LNCAP (cell line): ENCODE results near the gene NCAPD3.

Experiments used
- TF ChIP-seq, protein P1 (sequence below): fragments of 450-650 bp; IDR thresholded peaks from 2 replicates; pipeline ENCODE4 v1.5.1; 2017; ENCODE audit warnings: mild to moderate bottlenecking

The NCAPD3 gene

DNA sequence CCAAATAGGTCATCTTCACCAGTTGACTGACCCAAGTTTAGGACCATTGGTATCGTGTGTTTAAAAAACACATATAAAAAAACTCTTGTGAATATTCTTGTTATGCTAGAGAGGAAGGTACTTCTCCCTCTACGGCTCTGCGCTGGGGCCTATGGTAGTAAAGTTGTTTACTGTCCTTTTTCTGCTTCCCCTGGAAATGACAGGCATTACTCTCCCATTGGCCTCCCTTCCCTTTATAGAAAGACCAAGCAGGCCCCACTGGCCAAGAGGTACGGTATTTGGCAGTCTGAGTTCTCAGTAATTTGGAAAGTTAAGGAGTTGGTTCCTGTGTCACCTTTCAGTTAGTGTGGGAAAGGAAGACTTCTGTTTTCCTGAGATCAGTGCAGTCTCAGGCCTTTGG lies 22.9 kb upstream of the NCAPD3 start:
- TF ChIP-seq, protein P1, sequence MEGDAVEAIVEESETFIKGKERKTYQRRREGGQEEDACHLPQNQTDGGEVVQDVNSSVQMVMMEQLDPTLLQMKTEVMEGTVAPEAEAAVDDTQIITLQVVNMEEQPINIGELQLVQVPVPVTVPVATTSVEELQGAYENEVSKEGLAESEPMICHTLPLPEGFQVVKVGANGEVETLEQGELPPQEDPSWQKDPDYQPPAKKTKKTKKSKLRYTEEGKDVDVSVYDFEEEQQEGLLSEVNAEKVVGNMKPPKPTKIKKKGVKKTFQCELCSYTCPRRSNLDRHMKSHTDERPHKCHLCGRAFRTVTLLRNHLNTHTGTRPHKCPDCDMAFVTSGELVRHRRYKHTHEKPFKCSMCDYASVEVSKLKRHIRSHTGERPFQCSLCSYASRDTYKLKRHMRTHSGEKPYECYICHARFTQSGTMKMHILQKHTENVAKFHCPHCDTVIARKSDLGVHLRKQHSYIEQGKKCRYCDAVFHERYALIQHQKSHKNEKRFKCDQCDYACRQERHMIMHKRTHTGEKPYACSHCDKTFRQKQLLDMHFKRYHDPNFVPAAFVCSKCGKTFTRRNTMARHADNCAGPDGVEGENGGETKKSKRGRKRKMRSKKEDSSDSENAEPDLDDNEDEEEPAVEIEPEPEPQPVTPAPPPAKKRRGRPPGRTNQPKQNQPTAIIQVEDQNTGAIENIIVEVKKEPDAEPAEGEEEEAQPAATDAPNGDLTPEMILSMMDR = no peak

DNA sequence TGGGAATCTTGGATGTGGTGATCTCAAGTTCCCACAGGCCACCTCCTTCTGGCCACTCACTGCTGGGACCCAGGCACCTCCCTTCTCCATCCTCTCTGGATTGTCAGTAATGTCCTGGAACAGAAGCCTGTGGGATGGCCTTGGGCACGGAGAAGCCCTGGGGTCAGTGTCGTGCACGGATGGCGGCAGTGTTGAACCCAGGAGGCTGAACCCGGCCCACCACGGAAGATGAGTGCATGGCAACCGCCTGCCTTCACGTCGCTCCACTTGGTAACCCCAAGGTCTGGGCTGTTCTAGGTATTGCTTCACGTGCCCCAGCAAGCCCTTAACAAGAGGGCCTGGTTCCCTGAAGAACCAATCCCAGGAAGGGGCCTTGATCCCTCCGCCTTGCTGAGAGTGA lies 22.3 kb upstream of the NCAPD3 start:
- TF ChIP-seq, protein P1 = no peak

DNA sequence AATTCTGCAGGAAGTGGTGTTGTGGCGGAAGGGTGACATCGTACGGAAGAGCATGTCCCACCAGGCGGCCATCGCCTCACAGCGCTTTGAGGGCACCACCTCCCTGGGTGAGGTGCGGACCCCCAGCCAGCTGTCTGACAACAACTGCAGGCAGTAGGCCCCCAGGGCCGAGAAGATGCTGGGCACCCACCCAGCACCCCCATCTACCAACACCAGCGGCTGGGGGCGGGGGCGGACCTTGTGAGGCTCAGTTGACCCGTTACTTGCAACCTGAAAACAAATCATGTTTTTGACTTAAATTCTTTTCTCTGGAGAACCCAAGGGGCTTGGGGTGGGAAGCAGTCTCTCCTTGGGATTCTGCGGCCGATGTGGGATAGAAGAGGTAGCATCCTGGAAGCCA lies 21.7 kb upstream of the NCAPD3 start:
- TF ChIP-seq, protein P1 = no peak

DNA sequence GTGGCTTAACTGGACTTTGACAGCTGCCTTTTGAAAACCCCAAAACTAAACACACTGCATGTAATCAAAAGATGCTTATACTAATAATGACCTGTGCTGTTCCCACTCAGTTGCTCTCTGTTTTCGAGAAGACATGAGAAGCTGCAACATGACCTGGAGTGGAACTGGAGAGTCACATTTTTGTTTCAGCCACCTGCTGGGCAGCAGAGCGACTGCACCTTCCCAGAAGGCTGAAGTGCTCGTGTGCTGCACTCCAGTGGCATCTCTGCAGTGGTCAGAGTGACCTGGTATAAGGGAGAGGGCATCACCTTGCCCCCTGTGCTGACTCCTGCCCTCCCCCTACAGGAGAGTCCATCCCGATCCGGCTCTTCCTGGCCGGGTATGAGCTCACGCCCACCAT lies 20.8 kb upstream of the NCAPD3 start:
- TF ChIP-seq, protein P1 = peak; percentile 35; the same call in 1 of the 2 replicates

DNA sequence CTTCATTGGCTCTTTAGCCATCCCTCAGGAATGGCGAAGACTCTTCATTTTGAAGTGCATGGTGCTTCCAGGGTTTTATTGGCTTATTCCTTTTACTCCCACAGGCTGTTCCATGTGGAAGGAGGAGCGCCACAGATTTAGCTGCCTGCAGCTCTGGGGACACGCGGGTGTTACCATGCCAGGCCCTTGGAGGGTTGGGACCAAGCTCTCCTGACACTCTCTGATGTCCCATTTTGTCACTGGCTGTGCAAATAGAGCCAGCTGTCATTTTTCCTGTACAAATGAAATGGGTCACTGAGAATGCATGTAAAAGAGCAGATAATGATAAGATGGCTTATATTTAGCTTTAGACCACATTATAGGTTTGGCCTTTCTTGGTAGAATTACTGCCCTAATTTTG lies 20.1 kb upstream of the NCAPD3 start:
- TF ChIP-seq, protein P1 = no peak

DNA sequence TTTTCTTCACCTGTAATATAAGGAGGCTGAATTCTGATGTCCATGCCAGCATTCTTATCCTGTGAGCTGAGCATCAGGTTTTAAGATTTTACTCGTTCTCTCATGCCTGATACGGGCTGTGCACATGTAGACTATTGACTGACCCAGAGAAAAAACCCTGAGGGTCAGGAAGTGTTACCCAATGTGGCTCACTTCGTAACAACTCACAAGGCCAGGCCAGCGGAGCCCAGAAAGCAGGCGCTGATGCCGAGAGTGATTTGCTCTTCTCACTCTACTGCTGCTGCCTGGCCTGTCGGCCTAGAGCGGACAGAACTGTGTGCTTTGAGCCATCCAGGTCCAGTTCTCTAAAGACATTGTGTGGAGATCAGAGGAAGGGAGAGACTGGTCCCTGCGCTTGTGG lies 18.6 kb upstream of the NCAPD3 start:
- TF ChIP-seq, protein P1 = no peak

DNA sequence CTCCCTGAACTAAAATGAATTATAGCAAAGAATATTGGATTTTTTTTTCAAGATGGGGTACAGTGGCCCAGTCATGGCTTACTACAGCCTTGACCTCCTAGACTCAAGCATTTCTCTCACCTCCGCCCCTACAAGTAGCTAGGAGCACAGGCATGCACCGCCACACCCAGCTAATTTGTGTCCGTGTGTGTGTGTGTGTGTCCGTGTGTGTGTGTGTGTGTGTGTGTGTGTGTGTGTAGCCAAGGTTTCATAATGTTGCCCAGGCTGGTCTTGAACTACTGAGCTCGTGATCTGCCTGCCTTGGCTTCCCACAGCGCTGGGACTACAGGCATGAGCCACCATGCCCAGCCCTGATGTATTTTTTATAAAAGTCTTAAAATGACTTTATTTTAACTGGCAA lies 16.8 kb upstream of the NCAPD3 start:
- TF ChIP-seq, protein P1 = no peak

DNA sequence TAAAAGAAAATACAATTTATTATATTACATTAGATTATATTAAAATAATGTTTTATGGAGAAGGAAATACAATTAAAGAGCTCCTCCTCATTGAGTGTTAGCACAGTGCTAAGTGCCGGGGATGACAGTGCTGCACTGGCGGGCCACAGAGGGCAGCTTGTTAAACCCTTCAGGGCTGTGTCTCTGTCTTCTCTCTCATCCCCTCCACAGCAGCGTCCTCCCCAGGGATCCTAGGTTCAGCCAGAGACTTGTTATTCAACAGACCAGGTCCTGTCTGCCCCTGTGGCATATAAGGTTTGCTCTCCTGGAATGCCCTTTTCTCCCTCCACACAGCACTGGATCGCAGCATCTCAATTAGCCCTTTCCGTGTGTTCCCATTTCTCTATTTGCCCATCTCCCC lies 15.2 kb upstream of the NCAPD3 start:
- TF ChIP-seq, protein P1 = no peak
